AG09309 (cell line): ENCODE data around the gene JARID2.

Experiments used
- DNase-seq: peaks from one replicate; pipeline ENCODE4 v3.0.0-alpha.2; 2010; ENCODE audit warnings: low read depth
- H3K4me3 ChIP-seq: 2 replicates; pipeline ENCODE4 v1.5.1; 2011; ENCODE audit warnings: mild to moderate bottlenecking, low read depth, low read length, moderate library complexity; ENCODE audit not compliant: control insufficient read depth
- CTCF ChIP-seq: IDR thresholded peaks from 2 replicates; pipeline ENCODE4 v1.5.1; 2011; ENCODE audit warnings: mild to moderate bottlenecking, low read depth, low read length, inconsistent platforms; ENCODE audit not compliant: insufficient read depth, control insufficient read depth; ENCODE audit errors: missing control alignments

Gene JARID2

GRCh38 chr6:15441981-15442380 lies 196.1 kb downstream of the JARID2 start:
- no peak overlapping the region for H3K4me3 ChIP-seq
- no peak for DNase-seq
- no peak for TF ChIP-seq CTCF

- DNase-seq: no peak
- no peak for TF ChIP-seq CTCF
- no peak overlapping the region for H3K4me3 ChIP-seq
These were observed 196.6 kb downstream of the JARID2 start for GRCh38 chr6:15442467-15442866.

GRCh38 chr6:15443119-15443830 lies 197.4 kb downstream of the JARID2 start:
- TF ChIP-seq CTCF: no peak
- peak; percentile 61 for DNase-seq

DNA sequence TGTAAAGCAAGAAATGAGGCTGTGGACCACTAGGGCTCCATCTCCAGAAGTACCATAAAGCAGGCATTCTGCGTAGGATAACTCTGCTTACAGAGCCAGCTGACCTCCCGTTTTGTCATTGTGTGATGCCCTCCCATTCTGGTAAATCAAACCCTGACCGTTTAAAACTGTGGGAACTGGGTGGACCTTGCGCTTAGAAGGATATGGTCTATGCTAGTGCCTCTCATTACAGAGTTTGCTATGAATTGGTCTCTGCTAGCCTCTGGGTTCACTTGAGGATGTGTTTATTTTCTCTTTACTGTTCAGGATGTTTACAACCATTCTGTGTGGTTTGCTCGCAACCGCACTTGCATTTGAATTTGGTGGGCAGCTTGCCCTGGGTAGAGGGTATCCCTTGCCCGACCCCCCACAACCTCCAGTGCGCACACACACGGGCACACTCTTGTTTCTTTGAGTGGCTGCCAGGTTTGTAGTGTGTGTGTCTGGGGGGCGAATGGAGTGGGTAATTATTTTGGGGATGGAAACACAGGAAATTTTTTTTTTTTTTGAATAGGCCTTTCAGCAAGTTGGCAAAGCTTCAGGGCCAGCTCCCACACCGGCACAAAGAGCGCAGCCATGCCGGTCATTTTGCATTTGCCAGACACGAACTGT lies 198.3 kb downstream of the JARID2 start:
- DNase-seq: no peak
- TF ChIP-seq CTCF: no peak
- no peak overlapping the region for H3K4me3 ChIP-seq

More at GRCh38 chr6:15443119-15443830, 197.4 kb downstream of the JARID2 start:
- no peak overlapping the region for H3K4me3 ChIP-seq

GRCh38 chr6:15444881-15445280 lies 199.0 kb downstream of the JARID2 start:
- H3K4me3 ChIP-seq: no peak overlapping the region
- TF ChIP-seq CTCF: no peak
- no peak for DNase-seq

DNA sequence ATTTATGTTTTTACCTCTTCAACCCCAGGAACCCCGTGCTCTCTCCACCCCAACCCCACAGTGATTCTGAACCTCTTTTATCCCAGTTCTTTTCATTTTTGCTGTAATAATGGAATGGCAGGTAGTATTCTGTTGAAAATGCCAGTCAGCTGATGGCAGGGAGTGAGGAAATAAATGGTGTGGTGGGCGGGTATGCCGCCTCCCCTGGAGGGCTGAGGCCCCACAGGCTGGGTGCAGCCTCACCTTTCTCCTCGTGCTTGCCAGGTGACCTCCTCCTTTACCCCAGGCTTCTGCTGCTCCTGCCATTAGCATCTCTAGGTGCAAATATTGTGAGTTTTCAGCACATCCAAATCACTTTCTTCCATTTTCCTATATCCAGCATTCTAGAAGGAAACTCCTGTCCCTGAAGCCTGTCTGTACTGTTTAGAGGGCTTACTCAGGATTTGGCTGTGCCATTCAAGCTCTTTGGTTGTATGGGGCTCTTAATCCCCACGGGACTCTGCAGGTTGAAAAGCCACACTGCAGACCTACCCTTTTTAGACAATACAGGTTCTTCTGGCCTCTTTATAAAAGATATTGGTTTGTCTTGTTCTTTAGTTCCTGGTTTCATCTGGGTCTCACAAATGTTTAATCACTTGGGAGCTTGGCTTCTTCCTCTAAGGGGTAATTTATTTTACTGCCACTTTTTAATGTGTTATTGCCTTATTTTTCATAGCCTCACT lies 201.8 kb downstream of the JARID2 start:
- DNase-seq: no peak
- no peak for TF ChIP-seq CTCF

More for the DNA sequence above, 201.8 kb downstream of the JARID2 start:
- H3K4me3 ChIP-seq: no peak overlapping the region
